Upper lobe of left lung (tissue), 6 donors: ENCODE data around the gene COQ4. TPM values are rescaled to one million over a fixed set of nuclear protein-coding genes. Genes with fewer than 3 reads are reported as not detected.
"Not testable (repeated sequence)": the region's sequence is repeated elsewhere in the genome, so short reads cannot be mapped to it uniquely, and the experiment has no call there.

Experiments
- ATAC-seq, 2 donors: fragments of 200-7000 bp; cut with Tn5 transposase; one replicate each; pipeline ENCODE4 v1.9.1; 2022; ENCODE audit warnings: mild to moderate bottlenecking in 2 of 2, moderate library complexity in 2 of 2; ENCODE audit not compliant: low FRiP score in 2 of 2
- DNase-seq, 2 donors: peaks; one replicate each; pipeline ENCODE4 v3.0.0-alpha.2; 2019 to 2020
- H3K27ac ChIP-seq, 4 donors: fragments of 200-600 bp; sonication (generic); one replicate each; pipeline ENCODE4 v1.5.1; 2016 to 2019
- H3K27me3 ChIP-seq, 4 donors: fragments of 200-600 bp; sonication (generic); one replicate each; pipeline ENCODE4 v1.5.1; 2017 to 2019
- H3K36me3 ChIP-seq, 4 donors: fragments of 200-600 bp; sonication (generic); one replicate each; pipeline ENCODE4 v1.5.1; 2016 to 2019
- H3K4me1 ChIP-seq, 4 donors: fragments of 200-600 bp; sonication (generic); one replicate each; pipeline ENCODE4 v1.5.1; 2018 to 2019
- H3K4me3 ChIP-seq, 4 donors: fragments of 200-600 bp; sonication (generic); one replicate each; pipeline ENCODE4 v1.5.1; 2017 to 2019; ENCODE audit warnings: mild to moderate bottlenecking in 2 of 4, moderate library complexity in 1 of 4
- H3K9me3 ChIP-seq, 4 donors: fragments of 200-600 bp; sonication (generic); one replicate each; pipeline ENCODE4 v1.5.1; 2018 to 2019
- EP300 ChIP-seq, 4 donors: sonication (generic); formaldehyde crosslinking; IDR thresholded peaks; one replicate each; pipeline ENCODE4 v1.5.1; 2017; ENCODE audit warnings: antibody characterized with exemption in 4 of 4, control low read depth in 2 of 4
- POLR2A ChIP-seq, 4 donors: fragments of 450-650 bp; IDR thresholded peaks; one replicate each; pipeline ENCODE4 v1.5.1; 2016 to 2017; ENCODE audit warnings: antibody characterized with exemption in 4 of 4, mild to moderate bottlenecking in 2 of 4
- POLR2AphosphoS5 ChIP-seq, 2 donors: sonication (generic); formaldehyde crosslinking; IDR thresholded peaks; one replicate each; pipeline ENCODE4 v1.5.1; 2017; ENCODE audit warnings: antibody characterized with exemption in 2 of 2
- WGBS, 2 donors: methylation state at CpG; one replicate each; pipeline ENCODE4 v1.1.5; 2017 to 2018; 5-methylcytosine and 5-hydroxymethylcytosine counted together
- total RNA-seq, 6 donors: library from RNA; depleted of rRNA in 4 of 6; stranded (reverse); fragments of >200 nt in 4 of 6; gene quantifications; one replicate each; pipeline versions ENCODE4 v1.1.0 to v1.2.1, GENCODE V29; 2016 to 2021
- TF ChIP-seq, protein P1 (sequence below), 6 experiments: fragments of 450-650 bp in 4 of 6; fragments of 200-600 bp in 2 of 6; sonication (generic) in 2 of 6; IDR thresholded peaks; one replicate each; pipeline ENCODE4 v1.5.1; 2016 to 2019; ENCODE audit warnings: antibody characterized with exemption in 6 of 6
- donor health status: DM: no; HTN: no; CAD: no; lungs with moderate emphysema.
- donor health status: DM: no; HTN: yes; CAD: no; lungs with severe emphysema.

The COQ4 gene
- total RNA-seq, 6 donors from 2014 or later, result 36.1 to 83.8 (median 55.2) TPM

DNA sequence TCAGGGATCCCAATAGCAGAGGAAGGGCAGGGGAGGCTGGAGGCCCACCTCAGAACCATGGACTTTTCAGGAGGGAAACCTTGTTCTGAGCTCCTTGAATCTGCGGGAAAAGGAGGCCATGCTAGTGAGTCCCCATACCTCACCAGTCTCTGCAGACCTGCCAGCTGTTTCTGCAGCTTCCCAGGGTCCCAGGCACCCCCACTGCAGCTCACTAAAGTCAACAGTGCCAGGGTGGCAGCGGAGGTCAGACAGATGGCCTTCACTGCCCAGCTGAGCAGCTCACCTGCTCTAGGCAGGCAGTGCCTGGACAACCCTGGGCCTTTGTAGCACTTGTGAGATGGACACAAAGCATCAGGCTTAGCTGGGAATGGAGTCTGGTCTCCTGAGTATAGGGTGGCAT lies 13.3 kb downstream of the COQ4 start:
- TF ChIP-seq POLR2A (IDR thresholded peaks at IDR 0.05) (no peak), POLR2AphosphoS5 (IDR thresholded peaks at IDR 0.05) (no peak), EP300 (IDR thresholded peaks at IDR 0.05) (no peak)
- TF ChIP-seq, protein P1, sequence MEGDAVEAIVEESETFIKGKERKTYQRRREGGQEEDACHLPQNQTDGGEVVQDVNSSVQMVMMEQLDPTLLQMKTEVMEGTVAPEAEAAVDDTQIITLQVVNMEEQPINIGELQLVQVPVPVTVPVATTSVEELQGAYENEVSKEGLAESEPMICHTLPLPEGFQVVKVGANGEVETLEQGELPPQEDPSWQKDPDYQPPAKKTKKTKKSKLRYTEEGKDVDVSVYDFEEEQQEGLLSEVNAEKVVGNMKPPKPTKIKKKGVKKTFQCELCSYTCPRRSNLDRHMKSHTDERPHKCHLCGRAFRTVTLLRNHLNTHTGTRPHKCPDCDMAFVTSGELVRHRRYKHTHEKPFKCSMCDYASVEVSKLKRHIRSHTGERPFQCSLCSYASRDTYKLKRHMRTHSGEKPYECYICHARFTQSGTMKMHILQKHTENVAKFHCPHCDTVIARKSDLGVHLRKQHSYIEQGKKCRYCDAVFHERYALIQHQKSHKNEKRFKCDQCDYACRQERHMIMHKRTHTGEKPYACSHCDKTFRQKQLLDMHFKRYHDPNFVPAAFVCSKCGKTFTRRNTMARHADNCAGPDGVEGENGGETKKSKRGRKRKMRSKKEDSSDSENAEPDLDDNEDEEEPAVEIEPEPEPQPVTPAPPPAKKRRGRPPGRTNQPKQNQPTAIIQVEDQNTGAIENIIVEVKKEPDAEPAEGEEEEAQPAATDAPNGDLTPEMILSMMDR (IDR thresholded peaks at IDR 0.05), result no peak
- Histone ChIP-seq H3K9me3 (no peaks in the 10 kb centered on the region), H3K4me3 (no peak overlapping the region), H3K4me1 (peaks cover under 1 to 9% (median 4%) of the 10 kb centered on the region in 4 donors), H3K27me3 (no peaks in the 10 kb centered on the region), H3K27ac (no peak overlapping the region), H3K36me3 (peaks cover 0 to 27% (median 15%) of the 10 kb centered on the region in 4 donors)
- ATAC-seq (no peak), DNase-seq (no peak)
- 83 to 100% methylated on average over 1 to 2 of the region's 2 CpGs for WGBS, 2 donors

DNA sequence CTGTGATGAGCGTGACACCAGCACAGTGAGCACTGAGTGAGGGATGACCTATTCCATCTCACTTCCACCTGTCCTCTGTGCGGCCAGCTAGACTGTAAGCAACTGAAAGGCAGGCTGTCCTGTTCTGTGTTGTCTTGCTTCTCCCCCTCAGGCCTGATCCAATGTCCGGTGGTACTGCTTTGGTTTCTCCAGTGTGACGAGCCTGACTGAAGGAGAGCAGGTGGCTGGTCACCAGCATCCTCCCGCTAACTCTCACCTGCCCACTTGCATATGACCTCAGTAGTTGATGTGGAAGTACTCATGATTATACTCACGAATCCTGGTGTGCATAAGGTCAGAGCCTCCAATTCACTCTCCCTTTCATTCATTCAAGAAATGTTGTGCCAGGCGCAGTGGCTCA lies 15.3 kb downstream of the COQ4 start:
- 92% methylated on average over 7 of the region's 7 CpGs for WGBS, 2 donors
- ATAC-seq (no peak), DNase-seq (no peak)
- Histone ChIP-seq H3K27ac (no peak overlapping the region), H3K36me3 (peaks cover 0 to 16% (median 10%) of the 10 kb centered on the region in 4 donors), H3K4me3 (no peak overlapping the region), H3K4me1 (peaks cover 4 to 19% (median 12%) of the 10 kb centered on the region in 4 donors), H3K9me3 (no peaks in the 10 kb centered on the region), H3K27me3 (no peaks in the 10 kb centered on the region)
- no peak for TF ChIP-seq POLR2AphosphoS5 (IDR thresholded peaks at IDR 0.05)
- no peak for TF ChIP-seq EP300 (IDR thresholded peaks at IDR 0.05)
- no peak for TF ChIP-seq POLR2A (IDR thresholded peaks at IDR 0.05)
- TF ChIP-seq, protein P1 (IDR thresholded peaks at IDR 0.05), result no peak

DNA sequence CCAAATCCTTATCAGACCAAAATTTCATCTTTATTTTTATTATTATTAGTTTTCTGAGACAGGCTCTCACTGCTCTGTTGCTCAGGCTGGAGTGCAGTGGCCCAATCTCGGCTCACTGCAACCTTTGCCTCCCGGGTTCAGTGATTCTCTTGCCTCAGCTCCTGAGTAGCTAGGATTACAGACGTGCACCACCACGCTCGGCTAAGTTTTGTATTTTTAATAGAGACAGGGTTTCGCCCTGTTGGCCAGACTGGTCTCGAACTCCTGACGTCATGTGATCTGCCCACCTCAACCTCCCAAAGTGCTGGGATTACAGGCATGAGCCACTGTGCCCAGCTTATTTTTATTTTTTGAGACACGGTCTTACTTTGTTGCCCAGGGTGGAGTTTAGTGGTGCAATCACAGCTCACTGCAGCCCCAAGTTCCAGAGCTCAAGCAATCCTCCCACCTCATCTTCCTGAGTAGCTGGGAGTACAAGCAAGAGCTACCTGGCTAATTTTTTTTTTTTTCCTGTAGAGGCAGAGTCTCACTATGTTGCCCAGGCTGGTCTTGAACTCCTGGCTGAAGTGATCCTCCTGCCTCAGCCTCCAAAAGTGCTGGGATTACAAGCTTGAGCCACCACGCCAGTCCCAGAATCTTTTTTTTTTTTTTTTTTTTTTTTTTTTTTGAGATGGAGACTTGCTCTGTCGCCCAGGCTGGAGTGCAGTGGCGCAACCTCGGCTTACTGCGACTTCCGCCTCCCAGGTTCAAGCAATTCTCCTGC lies 16.4 kb downstream of the COQ4 start:
- ATAC-seq, H3K9me3 ChIP-seq, H3K4me3 ChIP-seq, H3K27me3 ChIP-seq, DNase-seq: not testable (repeated sequence)
- Histone ChIP-seq H3K27ac (peak overlapping the region in 1 of 4 donors; percentile 89), H3K36me3 (peaks cover 0 to 16% (median 11%) of the 10 kb centered on the region in 4 donors), H3K4me1 (peaks cover 4 to 19% (median 12%) of the 10 kb centered on the region in 4 donors)
- WGBS, 2 donors, result 88 to 92% methylated on average over 15 of the region's 15 CpGs

DNA sequence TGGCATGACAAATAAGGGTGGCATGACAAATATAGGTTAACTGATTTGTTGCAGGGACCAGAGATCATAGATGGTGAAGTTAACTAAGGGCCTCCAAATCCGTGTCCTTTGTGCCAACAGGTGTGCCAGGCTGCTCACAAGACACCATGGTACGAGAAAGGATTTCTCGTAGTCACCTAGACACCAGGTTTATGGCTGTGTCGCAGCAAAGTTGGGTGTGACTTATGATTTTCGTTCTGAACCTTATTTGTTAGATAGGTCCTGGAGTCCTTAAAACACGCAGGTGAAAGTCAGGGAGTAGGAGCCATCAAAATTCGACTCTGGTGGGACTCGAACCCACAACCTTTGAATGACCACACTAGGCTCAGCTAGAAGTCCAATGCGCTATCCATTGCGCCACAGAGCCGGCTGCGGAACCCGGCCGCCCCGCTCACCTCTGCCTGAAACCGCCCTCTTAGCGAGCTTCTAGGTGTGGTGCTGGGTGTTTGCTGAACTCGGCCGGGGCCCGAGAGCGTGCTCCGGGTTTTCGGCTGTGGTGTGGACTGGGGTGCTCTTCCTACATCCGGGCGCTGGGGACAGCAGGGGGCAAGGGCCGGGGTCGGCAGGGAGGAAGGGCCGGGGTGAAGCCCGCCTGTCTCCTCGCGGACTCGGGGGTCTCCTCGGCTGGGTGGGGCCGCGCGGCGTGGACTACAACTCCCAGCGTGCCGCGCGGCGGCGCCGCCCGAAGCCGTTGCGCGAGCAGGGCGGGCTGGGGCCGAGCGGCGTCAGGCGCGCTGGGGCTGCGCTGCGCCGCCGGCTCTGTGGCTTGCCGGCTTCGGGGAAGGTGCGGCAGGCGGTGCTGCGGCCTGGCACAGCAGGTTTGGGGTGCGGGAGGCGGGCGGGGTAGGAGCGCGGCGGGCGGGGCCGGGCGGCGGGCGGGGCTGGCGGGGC lies 17.4 kb downstream of the COQ4 start, which contains the start of gene SLC27A4:
TSS of gene SLC27A4 (plus strand) at position 767 of the 930 bp plus-strand sequence. CDS start 2,606 bp downstream, outside the sequence.
- peak in 1 of 2 donors; percentile 14 for TF ChIP-seq POLR2AphosphoS5 (IDR thresholded peaks at IDR 0.05)
- TF ChIP-seq POLR2A (IDR thresholded peaks at IDR 0.05), result peak in 1 of 4 donors; percentile 56
- no peak for TF ChIP-seq EP300 (IDR thresholded peaks at IDR 0.05)
- TF ChIP-seq, protein P1 (IDR thresholded peaks at IDR 0.05), result peak in 2 of 6 experiments; percentile 15 to 27

More for the DNA sequence above, 17.4 kb downstream of the COQ4 start, which contains the start of gene SLC27A4:
- H3K9me3 ChIP-seq, result no peaks in the 10 kb centered on the region
- ATAC-seq (peak; percentile 89 to 95), DNase-seq (peak; percentile 84 to 96)
- peak within 1 kb of the TSS; percentile 74 to 89 (median 83) for H3K27ac ChIP-seq
- peak within 1 kb of the TSS; percentile 73 to 93 (median 90) for H3K4me3 ChIP-seq
- peaks cover 0 to 24% (median 18%) of the 10 kb centered on the region in 4 donors for H3K36me3 ChIP-seq
- H3K27me3 ChIP-seq, result no peaks in the 10 kb centered on the region
- peaks cover 4 to 19% (median 12%) of the 10 kb centered on the region in 4 donors for H3K4me1 ChIP-seq
- 11 to 19% methylated on average over 16 to 44 of the region's 75 CpGs for WGBS, 2 donors
